Psoas muscle (tissue), 8 donors: ENCODE measurements around the gene CERS6. TPM values are rescaled to one million over a fixed set of nuclear protein-coding genes. Genes with fewer than 3 reads are reported as not detected.

Source experiments
- ATAC-seq, 4 donors: fragments of 200-7000 bp; cut with Tn5 transposase; one replicate each; pipeline ENCODE4 v1.9.1; 2020; ENCODE audit warnings: moderate library complexity in 3 of 4, mild to moderate bottlenecking in 2 of 4
- DNase-seq, 2 donors: peaks; one replicate each; pipeline ENCODE4 v3.0.0-alpha.2; 2020
- H3K27ac ChIP-seq: fragments of 200-600 bp; one replicate; pipeline ENCODE4 v1.8.0; 2022
- H3K27me3 ChIP-seq, 3 donors: fragments of 200-600 bp in 1 of 3; one replicate each; pipeline versions ENCODE4 v1.6.1 to v1.8.0; 2013 to 2022; ENCODE audit warnings: low read length in 2 of 3, mild to moderate bottlenecking in 2 of 3, moderate library complexity in 1 of 3; ENCODE audit not compliant: insufficient read depth in 3 of 3
- H3K36me3 ChIP-seq, 2 donors: fragments of 200-600 bp in 1 of 2; one replicate each; pipeline versions ENCODE4 v1.6.1 to v1.8.0; 2013 to 2022; ENCODE audit warnings: low read depth in 1 of 2, mild to moderate bottlenecking in 1 of 2, moderate library complexity in 1 of 2; ENCODE audit not compliant: insufficient read depth in 1 of 2
- H3K4me1 ChIP-seq: fragments of 200-600 bp; one replicate; pipeline ENCODE4 v1.8.0; 2022
- H3K4me3 ChIP-seq: fragments of 200-600 bp; one replicate; pipeline ENCODE4 v1.8.0; 2022; ENCODE audit warnings: mild to moderate bottlenecking
- H3K9me3 ChIP-seq: fragments of 200-600 bp; one replicate; pipeline ENCODE4 v1.8.0; 2022
- WGBS, 3 donors: extraction: QIAGEN DNeasy Blood & Tissue Kit; methylation state at CpG; one replicate each; pipeline versions ENCODE4 v1.1.6 to v1.1.7; 2013; 5-methylcytosine and 5-hydroxymethylcytosine counted together
- intact Hi-C, 2 donors: fragments of 100-400 bp; cut with DNase I; formaldehyde crosslinking; loops; one replicate each; pipeline versions ENCODE4 v1.11.0 to v1.14.2; 2022
- polyA plus RNA-seq, 3 donors: library from polyadenylated mRNA; stranded (reverse); fragments of 200-250 nt; gene quantifications; one replicate each; pipeline ENCODE4 v1.2.3, GENCODE V29; 2013
- total RNA-seq, 4 donors: library from RNA; stranded (reverse); fragmentation: NEBNext Ultra II Directional in 2 of 4; extraction: Animal tissue kit (Norgen Biotek cat#: 25700) in 2 of 4; gene quantifications; one replicate each; pipeline versions ENCODE4 v1.2.1 to v1.2.4, GENCODE V29; 2021 to 2023
- TF ChIP-seq, protein P1 (sequence below): fragments of 200-600 bp; IDR thresholded peaks from one replicate; pipeline ENCODE4 v1.8.0; 2022; ENCODE audit warnings: antibody characterized with exemption
- donor health status: healthy with polysubstance abuse.
- donor health status: DM: no; HTN: no; CAD: no; lungs with moderate emphysema.
- donor health status: Bipolar disorder and iron deficiency.
- donor health status: healthy.
- donor health status: DM: yes; HTN: yes; CAD: no.
- donor health status: DM: no; HTN: no; CAD: no.
- donor health status: DM: no; HTN: no; CAD: no.
- donor health status: DM: yes; HTN: yes; CAD: no.

Gene CERS6
- total and polyA plus RNA-seq, 7 donors: 4.8 to 18.1 (median 11.2) TPM

GRCh38 chr2:168568476-168569267 is 112.6 kb downstream of the CERS6 start:
- ATAC-seq: peak; percentile 49 to 71 (median 66)

GRCh38 chr2:168571061-168571460 is 115.0 kb downstream of the CERS6 start:
- ATAC-seq: no peak
- intact Hi-C loops: no loop called here
- TF ChIP-seq, protein P1, sequence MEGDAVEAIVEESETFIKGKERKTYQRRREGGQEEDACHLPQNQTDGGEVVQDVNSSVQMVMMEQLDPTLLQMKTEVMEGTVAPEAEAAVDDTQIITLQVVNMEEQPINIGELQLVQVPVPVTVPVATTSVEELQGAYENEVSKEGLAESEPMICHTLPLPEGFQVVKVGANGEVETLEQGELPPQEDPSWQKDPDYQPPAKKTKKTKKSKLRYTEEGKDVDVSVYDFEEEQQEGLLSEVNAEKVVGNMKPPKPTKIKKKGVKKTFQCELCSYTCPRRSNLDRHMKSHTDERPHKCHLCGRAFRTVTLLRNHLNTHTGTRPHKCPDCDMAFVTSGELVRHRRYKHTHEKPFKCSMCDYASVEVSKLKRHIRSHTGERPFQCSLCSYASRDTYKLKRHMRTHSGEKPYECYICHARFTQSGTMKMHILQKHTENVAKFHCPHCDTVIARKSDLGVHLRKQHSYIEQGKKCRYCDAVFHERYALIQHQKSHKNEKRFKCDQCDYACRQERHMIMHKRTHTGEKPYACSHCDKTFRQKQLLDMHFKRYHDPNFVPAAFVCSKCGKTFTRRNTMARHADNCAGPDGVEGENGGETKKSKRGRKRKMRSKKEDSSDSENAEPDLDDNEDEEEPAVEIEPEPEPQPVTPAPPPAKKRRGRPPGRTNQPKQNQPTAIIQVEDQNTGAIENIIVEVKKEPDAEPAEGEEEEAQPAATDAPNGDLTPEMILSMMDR: no peak
- H3K36me3 ChIP-seq: no peaks in the 10 kb centered on the region
- no peak overlapping the region for H3K27ac ChIP-seq
- DNase-seq: no peak
- 71 to 81% (median 78%) methylated on average over 5 of the region's 5 CpGs for WGBS, 3 donors
- no peaks in the 10 kb centered on the region for H3K27me3 ChIP-seq
- H3K4me3 ChIP-seq: no peak overlapping the region
- H3K9me3 ChIP-seq: no peaks in the 10 kb centered on the region
- peaks cover 24% of the 10 kb centered on the region for H3K4me1 ChIP-seq

More at GRCh38 chr2:168568476-168569267, 112.6 kb downstream of the CERS6 start:
- intact Hi-C loops: no loop called here
- Histone ChIP-seq H3K27me3 (no peaks in the 10 kb centered on the region), H3K9me3 (no peaks in the 10 kb centered on the region), H3K36me3 (no peaks in the 10 kb centered on the region), H3K27ac (peak overlapping the region; percentile 43), H3K4me1 (peaks cover 40% of the 10 kb centered on the region), H3K4me3 (no peak overlapping the region)
- TF ChIP-seq, protein P1: no peak
- DNase-seq: no peak
- 43 to 63% (median 56%) methylated on average over 6 of the region's 6 CpGs for WGBS, 3 donors

- ATAC-seq (no peak), DNase-seq (no peak)
- no peaks in the 10 kb centered on the region for H3K27me3 ChIP-seq
- WGBS, 3 donors: 83 to 88% (median 86%) methylated on average over 1 of the region's 1 CpG
- H3K36me3 ChIP-seq: no peaks in the 10 kb centered on the region
- no peak overlapping the region for H3K27ac ChIP-seq
- TF ChIP-seq, protein P1: no peak
- no peaks in the 10 kb centered on the region for H3K9me3 ChIP-seq
- peaks cover 9% of the 10 kb centered on the region for H3K4me1 ChIP-seq
- H3K4me3 ChIP-seq: no peak overlapping the region
- intact Hi-C loops: no loop called here
Observed at GRCh38 chr2:168573128-168573903, 117.2 kb downstream of the CERS6 start.

GRCh38 chr2:168574856-168575630 is 119.0 kb downstream of the CERS6 start:
- intact Hi-C loops: no loop called here
- Histone ChIP-seq H3K4me1 (no peaks in the 10 kb centered on the region), H3K9me3 (no peaks in the 10 kb centered on the region), H3K27ac (no peak overlapping the region), H3K4me3 (no peak overlapping the region), H3K36me3 (no peaks in the 10 kb centered on the region), H3K27me3 (no peaks in the 10 kb centered on the region)
- ATAC-seq: no peak
- WGBS, 3 donors: 80 to 86% (median 83%) methylated on average over 4 of the region's 4 CpGs
- DNase-seq: no peak
- TF ChIP-seq, protein P1: no peak
